Measurements from ENCODE around the gene MAPK4.

The MAPK4 gene

DNA sequence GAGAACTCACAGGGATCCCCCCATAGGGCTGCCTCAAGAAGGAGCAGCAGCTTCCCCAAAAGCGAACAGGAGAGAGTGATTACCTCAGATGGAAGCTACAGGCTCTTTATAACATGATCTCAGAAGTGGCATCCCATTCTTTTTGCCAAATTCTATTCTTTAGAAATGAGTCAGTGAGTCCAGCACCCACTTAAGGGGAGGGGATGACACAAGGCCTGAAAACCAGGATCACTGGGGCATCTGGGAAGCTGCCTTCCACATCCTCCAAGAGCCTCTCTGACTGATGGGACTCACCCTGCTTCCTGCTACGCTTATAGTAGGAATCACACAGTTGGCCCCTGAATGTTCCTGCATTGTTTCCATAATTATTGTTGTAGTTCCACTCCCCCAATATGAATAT lies 96.5 kb downstream of the MAPK4 start:
- no peaks in the 10 kb centered on the region for H3K36me3 ChIP-seq (ENCODE audit: insufficient read depth, low read length)
- H2AFZ ChIP-seq (ENCODE audit: low read depth, low read length): no peak overlapping the region
- no peaks in the 10 kb centered on the region for H3K9me3 ChIP-seq (ENCODE audit: insufficient read depth, low read length, severe bottlenecking)
- no peaks in the 10 kb centered on the region for H4K20me1 ChIP-seq (ENCODE audit: insufficient read depth, low read length)
- H3K27ac ChIP-seq (ENCODE audit: low read length): no peak overlapping the region
- no peaks in the 10 kb centered on the region for H3K79me2 ChIP-seq (ENCODE audit: insufficient read depth, low read length)
- H3K4me1 ChIP-seq (ENCODE audit: insufficient read depth, low read length): no peaks in the 10 kb centered on the region
- DNase-seq: no peak
- no peak overlapping the region for H3K4me3 ChIP-seq (ENCODE audit: low read depth in 1 of 2, low read length in 2 of 2)
- ATAC-seq (ENCODE audit: insufficient read depth, low read depth): no peak
- no peaks in the 10 kb centered on the region for H3K27me3 ChIP-seq (ENCODE audit: insufficient read depth, low read length, poor library complexity)
- no peak overlapping the region for H3K4me2 ChIP-seq (ENCODE audit: insufficient read depth, low read length)
- no peak overlapping the region for H3K9ac ChIP-seq (ENCODE audit: low read depth, low read length)
- no peak for TF ChIP-seq EZH2 (IDR thresholded peaks at IDR 0.05; ENCODE audit: borderline replicate concordance, low read depth, low read length, severe bottlenecking)
- TF ChIP-seq, protein P1, sequence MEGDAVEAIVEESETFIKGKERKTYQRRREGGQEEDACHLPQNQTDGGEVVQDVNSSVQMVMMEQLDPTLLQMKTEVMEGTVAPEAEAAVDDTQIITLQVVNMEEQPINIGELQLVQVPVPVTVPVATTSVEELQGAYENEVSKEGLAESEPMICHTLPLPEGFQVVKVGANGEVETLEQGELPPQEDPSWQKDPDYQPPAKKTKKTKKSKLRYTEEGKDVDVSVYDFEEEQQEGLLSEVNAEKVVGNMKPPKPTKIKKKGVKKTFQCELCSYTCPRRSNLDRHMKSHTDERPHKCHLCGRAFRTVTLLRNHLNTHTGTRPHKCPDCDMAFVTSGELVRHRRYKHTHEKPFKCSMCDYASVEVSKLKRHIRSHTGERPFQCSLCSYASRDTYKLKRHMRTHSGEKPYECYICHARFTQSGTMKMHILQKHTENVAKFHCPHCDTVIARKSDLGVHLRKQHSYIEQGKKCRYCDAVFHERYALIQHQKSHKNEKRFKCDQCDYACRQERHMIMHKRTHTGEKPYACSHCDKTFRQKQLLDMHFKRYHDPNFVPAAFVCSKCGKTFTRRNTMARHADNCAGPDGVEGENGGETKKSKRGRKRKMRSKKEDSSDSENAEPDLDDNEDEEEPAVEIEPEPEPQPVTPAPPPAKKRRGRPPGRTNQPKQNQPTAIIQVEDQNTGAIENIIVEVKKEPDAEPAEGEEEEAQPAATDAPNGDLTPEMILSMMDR (IDR thresholded peaks at IDR 0.05; ENCODE audit: borderline replicate concordance, extremely low read depth, low read length, poor library complexity, severe bottlenecking): no peak

DNA sequence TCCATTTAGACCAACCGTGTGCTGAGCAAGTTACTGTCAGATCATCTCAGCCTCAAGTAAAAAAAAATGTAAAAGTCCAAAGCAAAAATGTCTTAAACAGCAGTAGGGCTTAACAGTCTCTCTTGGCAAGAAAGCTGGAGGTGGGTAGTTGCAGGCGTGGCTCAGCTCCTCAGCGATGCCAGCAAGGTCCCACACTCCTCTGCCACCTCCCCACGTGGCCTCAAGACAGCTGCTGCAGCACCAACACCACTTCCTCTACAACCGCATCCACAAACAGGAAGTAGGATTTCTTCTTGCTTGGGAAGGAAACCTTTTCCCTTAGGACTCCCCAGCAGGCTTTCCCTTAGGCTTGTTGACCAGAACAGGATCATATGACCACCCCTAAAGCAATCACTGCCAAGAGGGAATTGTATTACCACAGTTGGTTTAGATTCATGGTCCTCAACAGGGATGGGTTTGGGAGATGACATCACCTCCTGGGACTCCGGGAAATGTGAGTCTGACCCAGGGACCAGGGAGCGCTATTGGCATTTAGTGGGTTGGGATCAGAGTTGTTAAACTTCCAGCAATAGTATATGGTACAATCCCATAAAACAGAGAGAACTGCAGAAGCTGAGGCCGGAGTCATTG lies 97.1 kb downstream of the MAPK4 start:
- Histone ChIP-seq H3K9me3 (ENCODE audit: insufficient read depth, low read length, severe bottlenecking) (no peaks in the 10 kb centered on the region), H3K4me2 (ENCODE audit: insufficient read depth, low read length) (no peak overlapping the region), H3K9ac (ENCODE audit: low read depth, low read length) (no peak overlapping the region), H2AFZ (ENCODE audit: low read depth, low read length) (no peak overlapping the region), H4K20me1 (ENCODE audit: insufficient read depth, low read length) (no peaks in the 10 kb centered on the region), H3K36me3 (ENCODE audit: insufficient read depth, low read length) (no peaks in the 10 kb centered on the region), H3K79me2 (ENCODE audit: insufficient read depth, low read length) (no peaks in the 10 kb centered on the region), H3K4me3 (ENCODE audit: low read depth in 1 of 2, low read length in 2 of 2) (no peak overlapping the region), H3K27ac (ENCODE audit: low read length) (no peak overlapping the region), H3K27me3 (ENCODE audit: insufficient read depth, low read length, poor library complexity) (no peaks in the 10 kb centered on the region), H3K4me1 (ENCODE audit: insufficient read depth, low read length) (no peaks in the 10 kb centered on the region)
- DNase-seq (no peak), ATAC-seq (ENCODE audit: insufficient read depth, low read depth) (no peak)
- TF ChIP-seq, protein P1 (IDR thresholded peaks at IDR 0.05; ENCODE audit: borderline replicate concordance, extremely low read depth, low read length, poor library complexity, severe bottlenecking): no peak
- TF ChIP-seq EZH2 (IDR thresholded peaks at IDR 0.05; ENCODE audit: borderline replicate concordance, low read depth, low read length, severe bottlenecking): no peak

- no peaks in the 10 kb centered on the region for H3K4me1 ChIP-seq (ENCODE audit: insufficient read depth, low read length)
- H3K4me2 ChIP-seq (ENCODE audit: insufficient read depth, low read length): no peak overlapping the region
- H2AFZ ChIP-seq (ENCODE audit: low read depth, low read length): no peak overlapping the region
- H3K27ac ChIP-seq (ENCODE audit: low read length): no peak overlapping the region
- ATAC-seq (ENCODE audit: insufficient read depth, low read depth) (no peak), DNase-seq (no peak)
- H4K20me1 ChIP-seq (ENCODE audit: insufficient read depth, low read length): no peaks in the 10 kb centered on the region
- H3K4me3 ChIP-seq (ENCODE audit: low read depth in 1 of 2, low read length in 2 of 2): no peak overlapping the region
- no peaks in the 10 kb centered on the region for H3K27me3 ChIP-seq (ENCODE audit: insufficient read depth, low read length, poor library complexity)
- H3K36me3 ChIP-seq (ENCODE audit: insufficient read depth, low read length): no peaks in the 10 kb centered on the region
- H3K79me2 ChIP-seq (ENCODE audit: insufficient read depth, low read length): no peaks in the 10 kb centered on the region
- peaks cover 2% of the 10 kb centered on the region for H3K9me3 ChIP-seq (ENCODE audit: insufficient read depth, low read length, severe bottlenecking)
- H3K9ac ChIP-seq (ENCODE audit: low read depth, low read length): no peak overlapping the region
- TF ChIP-seq, protein P1 (IDR thresholded peaks at IDR 0.05; ENCODE audit: borderline replicate concordance, extremely low read depth, low read length, poor library complexity, severe bottlenecking): no peak
- TF ChIP-seq EZH2 (IDR thresholded peaks at IDR 0.05; ENCODE audit: borderline replicate concordance, low read depth, low read length, severe bottlenecking): no peak
These were observed 98.7 kb downstream of the MAPK4 start for GRCh38 chr18:50658601-50659000.

All from DND-41 (cell line).